Hematopoietic multipotent progenitor cell (in vitro differentiated cells): ENCODE measurements around the gene PBX1. TPM values are rescaled to one million over a fixed set of nuclear protein-coding genes. Genes with fewer than 3 reads are reported as not detected.
A peak's percentile ranks its signal among the peaks of the same experiment; 100 is the strongest.

Source experiments
- DNase-seq, 3 donors: peaks; one replicate each; pipeline ENCODE4 v3.0.0-alpha.2; 2011 to 2015; ENCODE audit warnings: low read depth in 2 of 3, low spot score in 2 of 3
- total RNA-seq: library from RNA; depleted of rRNA; stranded (reverse); fragments of >200 nt; gene quantifications from one replicate; pipeline ENCODE4 v1.2.3, GENCODE V29; 2012

The PBX1 gene
- total RNA-seq, 1 donor = 26.9 TPM

GRCh38 chr1:164712131-164713036 is 153.4 kb downstream of the PBX1 start:
- peak in 2 of 3 donors; percentile 87 to 94 for DNase-seq

GRCh38 chr1:164713456-164714207 is 154.6 kb downstream of the PBX1 start:
- DNase-seq = no peak

GRCh38 chr1:164716992-164717703 is 158.2 kb downstream of the PBX1 start:
- DNase-seq = peak in 2 of 3 donors; percentile 59 to 69

- no peak for DNase-seq
These were observed 159.8 kb downstream of the PBX1 start for GRCh38 chr1:164718821-164719220.

- peak in 1 of 3 donors; percentile 21 for DNase-seq
These were observed 160.9 kb downstream of the PBX1 start for GRCh38 chr1:164719676-164720439.

- DNase-seq = peak in 1 of 3 donors; percentile 32
These were observed 161.7 kb downstream of the PBX1 start for GRCh38 chr1:164720440-164721227.

GRCh38 chr1:164721228-164721496 is 162.2 kb downstream of the PBX1 start:
- DNase-seq = no peak

- DNase-seq = no peak
These were observed 164.4 kb downstream of the PBX1 start for GRCh38 chr1:164723296-164723798.

GRCh38 chr1:164725401-164725800 is 166.4 kb downstream of the PBX1 start:
- peak in 1 of 3 donors; percentile 31 for DNase-seq

- no peak for DNase-seq
These were observed 167.3 kb downstream of the PBX1 start for GRCh38 chr1:164726235-164726634.

GRCh38 chr1:164728719-164729118 is 169.7 kb downstream of the PBX1 start:
- DNase-seq = peak in 1 of 3 donors; percentile 22

GRCh38 chr1:164731161-164731876 is 172.3 kb downstream of the PBX1 start:
- DNase-seq = no peak

- no peak for DNase-seq
These were observed 174.1 kb downstream of the PBX1 start for GRCh38 chr1:164733070-164733469.

- no peak for DNase-seq
These were observed 174.8 kb downstream of the PBX1 start for GRCh38 chr1:164733734-164734133.

GRCh38 chr1:164735315-164736052 is 176.5 kb downstream of the PBX1 start:
- DNase-seq = no peak

GRCh38 chr1:164736137-164736536 is 177.2 kb downstream of the PBX1 start:
- no peak for DNase-seq

- no peak for DNase-seq
These were observed 180.2 kb downstream of the PBX1 start for GRCh38 chr1:164739189-164739588.

- no peak for DNase-seq
These were observed 181.1 kb downstream of the PBX1 start for GRCh38 chr1:164740000-164740526.
